Glomerular visceral epithelial cell (primary cell): ENCODE measurements around the gene P2RY10.
"Not testable (repeated sequence)": the region's sequence is repeated elsewhere in the genome, so short reads cannot be mapped to it uniquely, and the experiment has no call there.

ENCODE experiments used
- DNase-seq: peaks from one replicate; pipeline ENCODE4 v3.0.0-alpha.2; 2016; ENCODE audit errors: extremely low spot score

P2RY10 gene, protein sequence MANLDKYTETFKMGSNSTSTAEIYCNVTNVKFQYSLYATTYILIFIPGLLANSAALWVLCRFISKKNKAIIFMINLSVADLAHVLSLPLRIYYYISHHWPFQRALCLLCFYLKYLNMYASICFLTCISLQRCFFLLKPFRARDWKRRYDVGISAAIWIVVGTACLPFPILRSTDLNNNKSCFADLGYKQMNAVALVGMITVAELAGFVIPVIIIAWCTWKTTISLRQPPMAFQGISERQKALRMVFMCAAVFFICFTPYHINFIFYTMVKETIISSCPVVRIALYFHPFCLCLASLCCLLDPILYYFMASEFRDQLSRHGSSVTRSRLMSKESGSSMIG

DNA sequence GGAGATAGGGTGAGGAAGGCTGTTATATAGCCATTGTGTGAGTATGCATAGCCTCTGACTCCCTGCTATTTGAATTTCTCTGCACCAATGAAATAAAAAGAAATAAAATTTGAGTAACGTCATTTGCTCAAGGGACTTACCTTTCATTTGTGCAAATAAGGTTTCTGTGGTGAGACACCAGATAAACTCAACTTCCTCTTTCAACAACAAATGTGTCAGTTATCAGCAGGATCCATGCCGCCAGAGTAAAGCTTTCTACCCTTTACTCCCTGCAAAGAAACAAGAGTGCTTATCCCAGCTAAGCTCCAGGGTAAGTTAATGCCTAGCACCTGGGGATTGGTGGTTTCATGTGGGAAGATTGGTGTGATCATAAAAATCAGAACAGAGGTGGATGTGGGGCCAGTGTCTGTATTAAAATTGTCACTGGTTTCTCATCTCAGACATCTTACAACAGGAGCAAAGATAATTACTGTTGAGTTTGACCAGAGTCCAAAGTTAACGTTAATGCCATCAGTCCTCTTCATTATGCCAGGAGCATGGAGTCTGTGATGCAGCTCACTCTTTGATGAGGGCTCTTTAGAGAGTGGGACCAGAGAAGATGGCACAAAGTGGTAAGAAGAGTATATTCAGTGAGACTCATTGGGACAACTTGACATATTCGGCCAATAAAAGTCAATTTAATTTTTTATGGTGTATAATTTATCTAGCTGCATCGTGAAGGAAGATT lies at the start of gene P2RY10:
Gene P2RY10, plus strand, starts transcription at position 206 of the 727 bp plus-strand sequence. CDS start 15,130 bp downstream, outside the sequence.
- DNase-seq: no peak

DNA sequence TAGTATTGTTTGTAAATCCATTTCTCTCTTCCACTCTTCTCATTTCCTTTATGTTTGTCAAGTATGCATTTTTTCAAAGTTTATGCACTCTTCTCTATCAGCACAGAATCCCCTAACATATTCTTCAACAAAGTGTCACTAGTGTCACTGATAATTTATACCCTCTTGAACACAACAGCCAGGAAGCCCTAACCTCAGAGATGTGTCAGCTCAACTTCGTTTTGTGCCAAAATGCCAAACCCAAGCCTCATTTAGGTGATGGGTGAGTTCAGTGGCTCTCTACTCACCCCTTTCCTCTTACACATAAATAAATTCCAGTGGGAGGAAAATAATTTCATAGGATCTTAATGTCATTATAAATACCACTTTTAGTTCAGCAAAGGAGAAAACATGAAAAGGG lies 22.4 kb upstream of the P2RY10 start:
- DNase-seq: no peak

DNA sequence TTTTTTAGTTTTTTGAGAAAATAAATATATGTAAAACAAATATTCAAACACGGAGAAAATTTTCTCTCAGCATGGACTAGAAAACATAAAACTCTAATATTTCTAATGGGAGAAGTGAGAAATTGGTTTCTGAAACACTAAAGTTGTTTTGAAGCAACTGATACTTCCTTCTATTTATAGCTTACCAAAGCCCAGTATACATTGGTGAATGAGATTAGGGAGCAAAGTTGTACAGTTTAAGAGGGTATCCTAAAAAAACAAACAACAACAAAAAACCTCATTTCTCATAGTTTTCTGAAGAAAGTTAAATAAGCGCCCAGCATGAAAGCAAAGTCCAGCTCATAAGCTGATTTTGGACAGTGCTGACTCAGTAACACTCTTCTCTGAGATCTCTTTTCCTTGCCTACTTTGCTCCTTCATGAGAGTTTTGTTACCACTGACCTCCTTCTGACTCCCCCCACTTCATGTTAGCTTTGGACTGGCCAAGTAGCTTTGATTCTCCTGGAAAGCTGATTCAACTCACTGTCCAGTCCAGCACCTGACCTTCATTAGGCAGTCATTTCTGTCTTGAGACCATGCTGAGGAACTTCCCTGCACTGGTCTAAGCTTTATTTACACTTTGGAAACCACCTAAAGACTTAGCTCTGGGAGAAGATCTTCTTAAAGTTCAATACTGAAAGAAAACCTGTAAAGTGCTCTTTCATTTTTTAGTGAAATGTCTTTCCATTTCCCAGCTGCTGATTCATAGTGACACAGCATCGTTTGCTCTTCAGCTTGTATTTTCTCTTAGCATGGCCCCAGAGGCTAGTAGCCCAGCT lies 21.8 kb upstream of the P2RY10 start:
- no peak for DNase-seq

DNA sequence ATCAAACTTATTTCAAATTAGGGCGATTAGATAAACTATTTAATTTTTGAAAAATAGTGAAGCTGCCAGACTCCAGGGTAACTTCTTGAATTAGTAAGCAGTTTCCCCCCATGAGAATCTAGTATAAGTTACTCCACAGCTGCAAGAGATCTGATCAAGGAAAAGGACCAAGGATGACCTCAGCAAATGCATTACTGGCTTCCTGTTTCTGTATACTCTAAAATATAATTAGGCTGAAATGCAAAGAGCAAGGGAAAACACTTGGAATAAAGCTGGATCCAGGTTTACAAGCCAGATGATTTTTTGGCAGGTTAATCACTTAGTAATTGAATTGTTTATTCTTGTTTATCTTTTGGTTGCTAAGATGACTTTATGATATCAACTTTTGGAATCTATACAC lies 13.4 kb upstream of the P2RY10 start:
- no peak for DNase-seq

DNA sequence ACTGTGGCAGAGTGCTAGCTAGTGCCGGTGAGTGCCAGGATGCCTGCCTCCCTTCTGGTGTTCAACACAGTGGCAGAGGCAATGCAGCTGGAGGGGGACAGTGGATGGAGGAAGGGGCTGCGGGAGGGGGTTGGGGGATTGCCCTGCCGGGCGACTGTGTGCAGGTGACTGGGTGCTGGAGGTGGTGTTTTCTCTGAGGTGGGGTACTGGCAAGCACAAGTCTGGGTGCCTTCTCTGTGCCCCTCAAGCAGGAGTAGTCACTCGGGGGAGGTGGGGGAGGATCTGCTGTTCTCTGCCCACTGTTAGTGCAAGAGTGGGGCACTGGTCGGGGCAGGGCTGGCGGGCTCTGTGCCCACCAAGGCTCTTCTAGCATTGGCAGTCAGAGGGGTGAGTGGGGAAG lies 10.3 kb upstream of the P2RY10 start:
- no peak for DNase-seq

DNA sequence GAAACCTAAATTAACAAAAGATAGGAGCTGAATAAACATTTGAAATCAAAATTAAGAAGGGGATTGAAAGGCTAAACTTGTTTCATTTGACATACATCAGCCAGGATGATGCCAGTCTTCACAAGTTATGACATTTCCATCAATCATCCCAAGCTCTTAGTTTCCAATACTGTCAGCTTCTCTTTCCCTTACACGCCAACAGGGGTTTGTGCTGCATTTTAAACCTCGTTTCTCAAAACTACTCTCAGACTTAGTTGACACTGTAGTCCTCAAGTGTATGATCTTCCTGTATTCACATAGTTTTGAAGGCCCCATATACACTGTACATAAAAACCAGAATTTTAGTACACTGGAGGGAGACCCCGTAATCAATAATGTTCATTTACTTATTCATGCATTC lies 840 bp upstream of the P2RY10 start:
- DNase-seq: no peak

DNA sequence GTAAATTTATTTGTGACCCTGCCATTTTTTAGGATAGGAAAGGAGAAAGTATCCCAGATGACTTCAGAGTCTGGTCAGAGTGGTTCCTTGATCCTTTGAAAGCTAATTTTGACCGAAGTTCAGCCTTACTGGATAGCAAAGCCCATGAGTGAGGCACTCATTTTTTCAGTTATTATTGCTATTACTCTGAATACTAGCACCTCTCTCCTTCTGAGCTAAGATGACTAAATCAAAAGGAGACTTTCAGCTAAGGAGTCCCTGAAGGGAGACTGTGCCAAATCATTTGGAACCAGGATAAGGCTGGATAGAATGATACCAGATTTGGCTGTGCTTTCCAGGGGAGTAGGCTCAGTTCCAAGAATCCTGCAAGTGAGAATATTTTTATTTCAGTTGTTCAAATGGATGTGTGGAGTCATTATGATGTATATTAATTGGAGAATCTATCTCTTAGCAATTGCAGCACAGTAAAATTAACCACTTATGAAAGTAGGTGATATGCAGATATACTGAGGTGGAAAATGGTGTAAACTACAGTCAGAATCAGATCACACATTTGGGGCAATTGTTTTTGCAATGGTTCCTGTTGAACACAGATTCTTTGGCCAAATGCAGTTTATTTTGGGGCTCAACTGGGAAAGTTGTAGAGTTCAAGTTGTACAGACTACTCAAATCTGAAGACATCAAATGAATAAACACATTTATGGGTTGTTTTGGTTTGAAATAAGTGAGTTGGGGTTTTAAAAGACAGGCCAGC lies 1.2 kb downstream of the P2RY10 start:
- no peak for DNase-seq

DNA sequence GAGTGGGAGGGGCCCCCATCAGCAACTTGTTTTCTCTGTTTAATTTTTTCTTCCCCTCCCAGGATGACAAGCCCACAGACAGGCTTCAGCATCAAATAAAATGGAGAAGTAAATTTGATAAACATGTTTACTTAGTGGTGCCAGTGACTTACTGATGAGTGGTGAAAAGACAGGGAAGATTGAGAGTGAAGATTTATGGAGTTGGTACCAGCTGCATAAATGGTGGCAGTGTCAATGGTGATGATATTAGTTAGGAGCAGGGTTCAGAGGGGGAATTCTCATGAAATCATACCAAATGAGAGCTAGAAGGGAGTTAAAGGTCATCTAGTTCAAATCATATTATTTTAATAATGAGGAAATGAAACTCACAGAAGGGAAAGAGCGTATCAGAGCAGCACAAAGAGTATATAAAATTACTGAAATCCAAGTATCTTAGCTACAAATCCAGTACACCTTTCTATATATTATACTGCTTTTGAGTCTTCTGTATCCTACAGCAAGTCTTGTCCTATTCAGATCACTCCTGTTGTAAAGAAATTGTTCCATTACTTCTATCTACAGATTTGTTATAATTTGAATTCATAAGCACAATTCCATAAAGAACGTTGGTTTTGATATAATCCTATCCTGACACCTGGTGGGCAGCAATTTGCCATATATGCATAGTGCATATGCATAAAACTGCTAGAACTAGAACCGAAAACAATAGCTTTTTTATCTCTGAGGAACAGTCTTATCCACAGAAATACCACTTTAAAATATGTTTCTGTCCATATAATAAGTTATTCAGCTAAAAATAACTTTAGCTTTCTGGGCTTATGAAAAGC lies 5.0 kb downstream of the P2RY10 start:
- no peak for DNase-seq

DNA sequence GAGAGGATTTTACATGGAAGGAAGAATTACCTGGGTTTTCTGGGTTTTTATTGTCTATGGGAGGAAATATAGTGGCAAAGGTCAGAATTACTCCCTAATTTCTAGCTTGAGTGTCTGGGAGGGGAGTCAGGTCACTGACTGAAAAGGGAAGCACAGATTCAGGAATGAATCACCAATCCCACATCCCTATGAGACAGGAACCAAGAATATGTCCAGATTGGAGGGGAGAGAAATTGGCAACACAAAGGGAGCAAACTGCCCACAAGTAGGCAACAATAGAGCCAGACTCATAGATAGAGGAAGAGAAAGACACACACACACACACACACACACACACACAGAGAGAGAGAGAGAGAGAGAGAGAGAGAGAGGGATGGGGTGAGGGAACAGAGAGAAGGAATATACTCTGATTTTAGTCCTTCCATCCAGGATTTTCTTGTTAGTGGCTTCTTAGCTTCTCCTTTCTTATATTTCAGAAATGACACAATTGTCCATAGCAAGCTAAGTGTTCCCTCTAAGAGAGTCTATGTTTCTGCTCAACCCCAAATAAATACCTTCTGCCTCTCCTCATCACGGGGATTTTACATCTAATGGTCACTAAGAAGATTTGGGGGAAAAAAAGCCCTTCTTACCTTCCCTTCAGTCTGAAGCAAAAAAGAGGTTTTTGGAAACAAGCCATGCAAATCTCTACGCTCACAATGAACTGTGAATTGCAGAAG lies 12.0 kb downstream of the P2RY10 start:
- no peak for DNase-seq

DNA sequence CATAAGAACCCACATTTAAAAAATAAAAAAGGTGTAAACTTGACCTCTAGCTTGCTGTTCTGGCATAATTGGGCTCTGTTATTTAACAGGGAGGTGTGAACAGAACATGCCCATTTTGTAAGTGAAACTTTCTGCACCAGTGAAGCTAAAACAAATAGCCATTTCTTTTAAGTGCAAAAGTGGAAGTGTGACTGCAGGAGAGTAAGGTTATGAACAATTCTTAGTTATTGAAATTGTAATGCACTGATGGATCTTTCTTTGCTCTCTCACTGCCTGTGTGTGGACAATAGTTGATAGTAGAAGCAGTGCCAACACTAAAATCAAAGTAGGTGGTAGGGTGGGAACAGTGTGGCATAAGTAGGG lies 12.6 kb downstream of the P2RY10 start:
- no peak for DNase-seq

DNA sequence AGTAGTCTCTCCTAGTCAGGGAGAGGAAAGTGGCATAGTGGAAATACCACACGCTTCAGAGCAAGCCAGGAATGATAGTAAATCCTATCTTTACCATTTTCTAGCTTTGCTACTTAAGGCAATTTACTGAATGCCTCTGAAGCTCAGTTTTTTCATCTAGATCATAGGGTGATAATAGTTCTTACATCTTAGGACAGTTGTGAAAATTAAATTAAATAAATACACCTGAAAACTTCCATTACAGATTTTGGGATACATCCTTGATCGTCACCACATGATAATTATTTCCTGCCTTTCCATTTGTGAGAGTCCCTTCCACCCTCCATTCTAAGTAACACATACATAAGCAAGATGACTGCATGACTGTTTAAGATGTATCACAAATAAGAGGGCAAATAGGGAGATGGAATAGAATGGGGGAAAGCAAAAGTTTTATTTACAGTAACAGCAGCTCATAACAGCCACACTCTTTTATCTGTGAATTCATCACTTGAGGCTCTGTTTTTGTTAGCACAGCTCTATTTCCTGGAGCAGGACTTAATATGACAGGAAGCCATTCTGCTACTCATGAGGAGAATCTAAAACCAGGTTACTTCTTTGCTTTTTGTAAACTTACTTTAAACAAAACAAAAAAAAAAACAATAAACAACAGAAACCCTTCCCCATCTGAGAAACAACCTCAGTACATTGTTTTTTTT lies 13.4 kb downstream of the P2RY10 start:
- DNase-seq: no peak

DNA sequence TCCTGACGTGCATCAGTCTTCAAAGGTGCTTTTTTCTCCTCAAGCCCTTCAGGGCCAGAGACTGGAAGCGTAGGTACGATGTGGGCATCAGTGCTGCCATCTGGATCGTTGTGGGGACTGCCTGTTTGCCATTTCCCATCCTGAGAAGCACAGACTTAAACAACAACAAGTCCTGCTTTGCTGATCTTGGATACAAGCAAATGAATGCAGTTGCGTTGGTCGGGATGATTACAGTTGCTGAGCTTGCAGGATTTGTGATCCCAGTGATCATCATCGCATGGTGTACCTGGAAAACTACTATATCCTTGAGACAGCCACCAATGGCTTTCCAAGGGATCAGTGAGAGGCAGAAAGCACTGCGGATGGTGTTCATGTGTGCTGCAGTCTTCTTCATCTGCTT lies 15.7 kb downstream of the P2RY10 start:
- DNase-seq: no peak

DNA sequence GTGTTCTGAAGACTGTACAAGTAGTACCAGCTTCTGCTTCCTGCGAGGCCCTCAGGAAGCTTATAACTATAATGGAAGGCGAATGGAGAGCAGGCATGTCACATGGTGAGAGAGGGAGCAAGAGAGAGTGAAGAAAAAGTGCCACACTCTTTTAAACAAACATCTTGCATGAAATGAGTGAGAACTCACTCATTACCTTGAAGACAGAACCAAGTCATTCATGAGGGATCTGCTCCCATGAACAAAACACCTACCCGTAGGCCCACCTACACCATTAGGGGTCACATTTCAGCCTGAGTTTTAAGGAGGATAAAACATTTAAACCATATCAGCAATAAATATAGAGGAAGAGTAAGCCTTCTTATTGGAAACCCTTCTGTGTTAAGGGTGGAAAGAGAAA lies 19.4 kb downstream of the P2RY10 start:
- no peak for DNase-seq

DNA sequence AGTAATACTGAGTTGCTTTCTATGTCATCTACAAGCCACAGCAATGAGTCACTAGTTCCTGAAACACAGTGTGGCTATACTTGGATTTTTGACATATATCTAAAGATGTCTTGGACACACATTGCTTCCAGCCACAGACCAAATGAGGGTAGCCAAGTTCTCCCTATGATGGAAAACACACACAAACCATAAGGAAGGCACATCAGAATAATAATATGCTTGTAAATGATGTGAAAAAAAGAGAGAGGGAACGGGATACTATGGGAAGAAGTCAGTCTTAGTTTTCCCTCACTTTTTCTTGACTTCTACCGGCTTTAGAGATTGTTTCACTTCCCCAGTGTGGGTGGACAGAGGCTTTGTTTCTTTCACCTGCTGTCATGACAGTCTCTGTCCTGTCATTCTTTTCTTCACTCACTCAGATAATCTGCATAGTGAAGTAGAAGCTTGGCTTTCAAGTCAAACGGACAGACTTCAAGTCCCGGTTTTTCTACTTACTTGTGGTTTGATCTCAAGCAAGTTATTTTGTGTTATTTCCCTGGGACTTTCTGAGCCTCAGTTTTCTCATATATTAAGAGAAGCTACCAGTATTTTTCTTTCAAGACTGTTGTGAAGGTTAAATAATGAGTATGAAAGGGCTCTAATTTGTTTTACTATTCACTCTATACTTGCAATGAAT lies 34.7 kb downstream of the P2RY10 start:
- DNase-seq: no peak

DNA sequence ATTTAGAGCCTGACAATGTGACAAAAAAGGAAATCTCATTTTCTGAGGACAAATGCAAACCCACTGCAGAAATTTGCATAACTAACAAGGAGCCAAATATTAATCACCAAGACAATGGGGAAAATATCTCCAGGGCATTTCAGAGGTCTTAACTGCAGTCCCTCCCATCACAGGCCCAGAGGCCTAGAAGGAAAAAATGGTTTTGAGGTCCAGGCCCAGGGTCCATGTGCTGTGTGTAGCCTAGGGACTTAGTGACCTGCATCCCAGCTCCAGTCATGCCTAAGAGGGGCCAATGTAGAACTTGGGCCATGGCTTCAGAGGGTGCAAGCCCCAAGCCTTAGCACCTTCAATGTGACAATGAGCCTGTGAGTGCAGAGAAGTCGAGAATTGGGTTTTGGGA lies 44.2 kb downstream of the P2RY10 start:
- no peak for DNase-seq

DNA sequence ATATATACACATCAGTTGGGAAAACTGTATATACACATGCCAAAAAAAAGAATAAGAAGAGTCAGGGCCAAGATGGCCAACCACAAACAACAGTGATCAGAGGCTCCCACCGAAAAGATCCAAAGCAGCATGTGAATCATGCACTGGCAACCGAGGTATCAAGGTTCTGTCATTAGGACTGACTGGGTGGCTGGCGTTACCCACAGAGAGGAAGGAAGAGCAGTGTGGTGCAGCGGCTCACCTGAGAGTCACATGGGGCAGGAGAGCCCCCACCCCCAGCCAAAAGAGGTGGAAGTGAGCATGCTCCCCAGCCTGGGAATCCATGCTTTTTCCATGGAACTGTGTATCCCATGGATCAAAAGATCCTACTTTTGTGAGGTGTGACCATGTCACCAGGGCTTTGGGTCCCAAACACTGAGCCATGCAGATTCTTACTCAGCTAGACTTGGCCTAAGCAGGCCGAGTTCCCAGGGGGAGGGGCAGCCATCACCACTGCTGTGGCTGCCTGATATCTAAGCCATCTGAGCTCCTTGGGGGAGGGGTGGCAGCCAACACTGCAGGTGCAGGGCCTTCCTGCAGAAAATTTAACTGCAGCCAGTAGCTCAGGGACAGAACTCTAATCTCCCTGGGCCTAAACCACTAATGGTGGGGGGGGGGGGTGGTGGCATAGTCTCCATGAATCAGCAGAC lies 52.8 kb downstream of the P2RY10 start:
- no peak for DNase-seq

DNA sequence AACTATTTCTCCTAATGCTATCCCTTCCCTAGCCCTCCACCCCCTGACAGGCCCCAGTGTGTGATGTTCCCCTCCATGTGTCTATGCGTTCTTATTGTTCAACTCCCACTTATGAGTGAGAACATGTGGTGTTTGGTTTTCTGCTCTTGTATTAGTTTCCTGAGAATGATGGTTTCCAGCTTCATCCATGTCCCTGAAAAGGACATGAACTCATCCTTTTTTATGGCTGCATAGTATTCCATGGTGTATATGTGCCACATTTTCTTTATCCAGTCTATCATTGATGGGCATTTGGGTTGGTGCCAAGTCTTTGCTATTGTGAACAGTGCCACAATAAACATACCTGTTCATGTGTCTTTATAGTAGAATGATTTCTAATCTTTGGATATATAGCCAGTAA lies 62.3 kb downstream of the P2RY10 start:
- DNase-seq: not testable (repeated sequence)
